Mesendoderm (in vitro differentiated cells): ENCODE measurements around the gene FAM210A.

Source experiments
- DNase-seq: peaks from one replicate; pipeline ENCODE4 v3.0.0; 2013
- H2AK5ac ChIP-seq: 2 replicates; pipeline ENCODE4 v1.6.1; 2013; ENCODE audit warnings: low read length, inconsistent platforms
- H2BK120ac ChIP-seq: 2 replicates; pipeline ENCODE4 v1.6.1; 2013; ENCODE audit warnings: low read depth, mild to moderate bottlenecking, low read length, moderate library complexity, mixed read lengths
- H2BK15ac ChIP-seq: replicated peaks from 2 replicates; pipeline ENCODE4 v1.6.1; 2013; ENCODE audit warnings: low read depth, mild to moderate bottlenecking, moderate library complexity
- H2BK5ac ChIP-seq: 2 replicates; pipeline ENCODE4 v1.6.1; 2013; ENCODE audit warnings: low read length, inconsistent platforms
- H3K18ac ChIP-seq: 2 replicates; pipeline ENCODE4 v1.6.1; 2013; ENCODE audit warnings: mild to moderate bottlenecking, low read length, mixed read lengths
- H3K23ac ChIP-seq: one replicate; pipeline ENCODE4 v1.6.1; 2013; ENCODE audit warnings: low read length
- H3K27ac ChIP-seq: 2 replicates; pipeline ENCODE4 v1.5.1; 2013; ENCODE audit warnings: low read depth, mild to moderate bottlenecking, inconsistent platforms, low read length, moderate library complexity
- H3K27me3 ChIP-seq: 2 replicates; pipeline ENCODE4 v1.6.1; 2013; ENCODE audit warnings: low read length, control low read depth, mild to moderate bottlenecking, inconsistent platforms; ENCODE audit not compliant: insufficient read depth, poor library complexity
- H3K36me3 ChIP-seq: 2 replicates; pipeline ENCODE4 v1.6.1; 2013; ENCODE audit warnings: low read length, inconsistent platforms; ENCODE audit not compliant: control insufficient read depth, insufficient read depth
- H3K4ac ChIP-seq: one replicate; pipeline ENCODE4 v1.6.1; 2013; ENCODE audit warnings: low read depth, mild to moderate bottlenecking, low read length, moderate library complexity
- H3K4me1 ChIP-seq: 2 replicates; pipeline ENCODE4 v1.6.1; 2013; ENCODE audit warnings: low read depth, low read length, inconsistent platforms; ENCODE audit not compliant: control insufficient read depth
- H3K4me2 ChIP-seq: 2 replicates; pipeline ENCODE4 v1.6.1; 2013; ENCODE audit warnings: low read length
- H3K4me3 ChIP-seq: 2 replicates; pipeline ENCODE4 v1.5.1; 2013; ENCODE audit warnings: mild to moderate bottlenecking, low read length
- H3K56ac ChIP-seq: one replicate; pipeline ENCODE4 v1.6.1; 2013; ENCODE audit warnings: low read length
- H3K79me1 ChIP-seq: 2 replicates; pipeline ENCODE4 v1.6.1; 2013; ENCODE audit warnings: low read length, inconsistent platforms
- H3K79me2 ChIP-seq: 2 replicates; pipeline ENCODE4 v1.6.1; 2013; ENCODE audit warnings: mild to moderate bottlenecking, low read length; ENCODE audit not compliant: control insufficient read depth, insufficient read depth
- H3K9ac ChIP-seq: 2 replicates; pipeline ENCODE4 v1.6.1; 2013; ENCODE audit warnings: low read length, inconsistent platforms
- H4K5ac ChIP-seq: one replicate; pipeline ENCODE4 v1.6.1; 2013; ENCODE audit warnings: low read length
- H4K8ac ChIP-seq: one replicate; pipeline ENCODE4 v1.6.1; 2013; ENCODE audit warnings: low read depth, mild to moderate bottlenecking, control low read depth, low read length, moderate library complexity
- WGBS: extraction: QIAGEN DNeasy Blood & Tissue Kit; methylation state at CpG from one replicate; pipeline ENCODE4 v1.1.7; 2013; ENCODE audit warnings: low lambda C conversion rate, missing lambda C conversion rate; ENCODE audit not compliant: insufficient coverage; ENCODE audit errors: extremely low coverage; 5-methylcytosine and 5-hydroxymethylcytosine counted together

Gene FAM210A

DNA sequence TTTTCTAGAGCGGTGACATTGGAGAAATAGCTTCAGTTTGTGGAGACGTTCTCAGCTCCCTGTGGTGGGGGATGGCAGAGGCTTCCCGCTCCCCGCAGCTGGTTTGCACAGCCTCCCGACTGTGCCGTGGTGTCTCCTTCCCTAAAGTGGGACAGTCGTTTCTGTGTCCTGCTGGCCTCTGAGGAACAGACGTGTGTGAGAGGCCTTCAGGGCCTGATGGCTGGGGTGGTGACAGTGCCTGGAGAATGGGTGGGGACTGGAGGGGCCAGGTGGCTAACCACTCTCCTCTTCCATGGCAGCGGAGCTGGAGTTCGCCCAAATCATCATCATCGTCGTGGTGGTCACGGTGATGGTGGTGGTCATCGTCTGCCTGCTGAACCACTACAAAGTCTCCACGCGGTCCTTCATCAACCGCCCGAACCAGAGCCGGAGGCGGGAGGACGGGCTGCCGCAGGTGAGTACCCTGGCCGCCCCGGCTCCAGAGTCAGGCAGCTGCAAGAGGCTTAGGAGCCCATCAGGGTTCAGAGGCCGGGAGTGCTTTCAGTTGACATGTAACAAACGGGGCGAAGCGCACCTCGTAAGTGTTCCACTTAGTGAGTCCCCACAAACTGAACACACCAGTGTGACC lies 105.4 kb downstream of the FAM210A start:
- H4K8ac ChIP-seq, result no peak overlapping the region
- H3K4me2 ChIP-seq, result no peak overlapping the region
- no peaks in the 10 kb centered on the region for H3K79me1 ChIP-seq
- H3K79me2 ChIP-seq, result no peaks in the 10 kb centered on the region
- H3K27ac ChIP-seq, result no peak overlapping the region
- no peaks in the 10 kb centered on the region for H3K27me3 ChIP-seq
- H2BK15ac ChIP-seq, result no peak overlapping the region
- H3K18ac ChIP-seq, result no peak overlapping the region
- no peak overlapping the region for H4K5ac ChIP-seq
- H3K9ac ChIP-seq, result no peak overlapping the region
- H2BK5ac ChIP-seq, result no peak overlapping the region
- no peak overlapping the region for H3K23ac ChIP-seq
- DNase-seq, result no peak
- H2AK5ac ChIP-seq, result no peak overlapping the region
- no peaks in the 10 kb centered on the region for H3K36me3 ChIP-seq
- no peak overlapping the region for H2BK120ac ChIP-seq
- H3K4me3 ChIP-seq, result no peak overlapping the region
- WGBS, result no CpG with 5 or more reads among the region's 29 CpGs
- no peak overlapping the region for H3K56ac ChIP-seq
- H3K4me1 ChIP-seq, result no peaks in the 10 kb centered on the region
- no peak overlapping the region for H3K4ac ChIP-seq

DNA sequence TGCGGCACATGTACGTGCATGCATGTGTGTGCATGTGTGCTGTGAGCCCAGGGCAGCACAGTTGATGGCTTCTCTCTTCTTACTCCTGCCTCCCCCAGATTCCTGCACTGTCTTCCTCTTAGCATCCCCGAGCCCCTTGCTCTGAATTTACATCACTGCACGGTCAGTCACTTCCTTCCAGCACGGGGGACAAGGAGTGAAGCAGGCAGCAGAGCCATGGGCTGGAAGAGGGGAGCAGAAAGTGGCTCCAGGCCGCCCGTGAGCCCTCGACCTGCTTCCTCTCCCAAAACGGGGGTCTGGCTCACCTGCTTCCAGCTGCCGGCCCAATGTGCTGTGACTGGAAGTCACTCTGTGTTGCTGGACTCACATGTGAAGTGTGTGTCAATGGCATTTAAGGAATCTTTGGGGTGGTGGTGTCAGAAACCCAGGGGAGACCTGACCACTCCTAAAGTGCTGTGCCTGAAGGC lies 106.1 kb downstream of the FAM210A start:
- H2BK15ac ChIP-seq, result no peak overlapping the region
- no peaks in the 10 kb centered on the region for H3K79me2 ChIP-seq
- H3K18ac ChIP-seq, result no peak overlapping the region
- H3K4me3 ChIP-seq, result no peak overlapping the region
- no peaks in the 10 kb centered on the region for H3K27me3 ChIP-seq
- H3K79me1 ChIP-seq, result no peaks in the 10 kb centered on the region
- H3K4ac ChIP-seq, result no peak overlapping the region
- H2BK120ac ChIP-seq, result no peak overlapping the region
- H3K36me3 ChIP-seq, result no peaks in the 10 kb centered on the region
- H4K5ac ChIP-seq, result no peak overlapping the region
- H2AK5ac ChIP-seq, result no peak overlapping the region
- no peak overlapping the region for H3K4me2 ChIP-seq
- WGBS, result no CpG with 5 or more reads among the region's 10 CpGs
- H3K23ac ChIP-seq, result no peak overlapping the region
- DNase-seq, result peak; percentile 21
- no peak overlapping the region for H4K8ac ChIP-seq
- H2BK5ac ChIP-seq, result no peak overlapping the region
- H3K56ac ChIP-seq, result no peak overlapping the region
- H3K27ac ChIP-seq, result no peak overlapping the region
- no peaks in the 10 kb centered on the region for H3K4me1 ChIP-seq
- H3K9ac ChIP-seq, result no peak overlapping the region

DNA sequence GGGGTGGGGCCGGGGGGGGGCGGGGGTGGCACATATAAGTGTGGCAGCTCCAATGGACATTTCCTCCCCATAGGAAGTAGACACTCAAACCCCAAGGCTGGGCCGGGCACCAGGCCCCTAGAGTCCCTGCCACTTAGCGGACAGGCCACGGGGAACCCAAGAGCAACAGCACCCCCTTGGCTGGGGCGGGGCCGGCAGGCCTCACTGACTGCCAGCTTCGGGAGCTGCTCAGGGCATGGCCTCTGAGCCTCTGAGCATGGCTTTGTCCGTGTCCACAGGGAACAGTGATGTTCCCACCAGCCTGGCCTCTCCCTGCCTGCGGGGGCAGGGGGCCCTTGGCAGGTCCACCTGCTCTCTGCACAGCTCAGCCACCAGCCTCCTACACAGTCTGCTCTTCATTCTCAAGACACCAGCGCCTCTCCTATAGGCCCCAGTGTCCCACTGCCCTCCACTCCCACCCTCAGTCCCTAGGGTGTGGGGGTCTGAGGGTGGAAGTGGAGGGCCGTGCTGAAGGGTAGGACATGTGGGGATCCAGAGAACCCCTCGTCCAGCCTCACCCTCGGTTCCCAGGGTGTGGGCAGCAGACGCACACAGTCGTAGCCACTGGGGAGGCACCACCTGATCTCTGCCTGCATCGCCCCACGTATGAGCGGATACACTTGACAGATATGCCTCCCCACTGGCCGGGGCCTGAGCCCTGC lies 106.7 kb downstream of the FAM210A start:
- DNase-seq, result no peak
- WGBS, result no CpG with 5 or more reads among the region's 20 CpGs
- no peak overlapping the region for H2BK15ac ChIP-seq

DNA sequence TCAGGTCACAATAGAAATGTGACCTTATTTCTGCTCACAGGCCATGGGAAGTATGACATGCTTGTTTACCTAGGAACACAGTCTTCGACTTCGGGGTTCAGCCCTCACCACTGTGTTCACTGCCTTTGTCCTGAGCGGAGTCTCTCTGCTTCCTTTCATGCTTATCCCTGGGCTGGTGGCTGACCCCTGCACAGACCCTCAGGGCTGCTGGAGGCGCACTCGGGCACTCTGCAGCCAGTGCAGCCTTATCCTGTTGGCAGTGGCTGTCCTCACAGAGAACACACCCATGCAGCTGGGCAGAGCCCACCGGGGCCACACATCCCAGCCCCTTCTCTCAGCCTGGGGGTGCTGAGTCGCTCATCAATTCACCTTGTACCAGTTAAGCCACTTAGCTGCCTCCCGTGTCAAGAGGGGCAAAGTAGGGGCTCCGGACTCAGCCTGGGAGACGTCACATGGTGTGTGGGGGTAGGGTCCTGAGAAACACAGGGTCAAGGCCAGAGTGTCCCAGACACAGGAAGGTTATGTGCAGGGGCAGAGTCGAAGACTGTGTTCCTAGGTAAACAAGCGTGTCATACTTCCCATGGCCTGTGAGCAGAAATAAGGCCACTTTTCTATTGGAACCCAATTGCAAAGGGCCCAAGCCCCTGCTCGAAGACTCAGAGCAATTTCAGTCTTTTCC lies 107.5 kb downstream of the FAM210A start:
- Histone ChIP-seq H3K27me3 (no peaks in the 10 kb centered on the region), H3K4me1 (no peaks in the 10 kb centered on the region), H3K4me2 (no peak overlapping the region), H2BK15ac (no peak overlapping the region), H2BK120ac (no peak overlapping the region), H3K9ac (no peak overlapping the region), H3K27ac (no peak overlapping the region), H3K56ac (no peak overlapping the region), H3K4me3 (no peak overlapping the region), H4K8ac (no peak overlapping the region), H3K79me2 (no peaks in the 10 kb centered on the region), H3K23ac (no peak overlapping the region), H2AK5ac (no peak overlapping the region), H3K36me3 (no peaks in the 10 kb centered on the region), H3K79me1 (no peaks in the 10 kb centered on the region), H3K18ac (no peak overlapping the region), H4K5ac (no peak overlapping the region), H3K4ac (no peak overlapping the region), H2BK5ac (no peak overlapping the region)
- DNase-seq, result no peak
- no CpG with 5 or more reads among the region's 13 CpGs for WGBS

More for the DNA sequence above, 106.7 kb downstream of the FAM210A start:
- Histone ChIP-seq H2AK5ac (no peak overlapping the region), H2BK5ac (no peak overlapping the region), H3K79me1 (no peaks in the 10 kb centered on the region), H3K36me3 (no peaks in the 10 kb centered on the region), H3K4ac (no peak overlapping the region), H4K5ac (no peak overlapping the region), H3K18ac (no peak overlapping the region), H3K4me3 (no peak overlapping the region), H3K9ac (no peak overlapping the region), H3K4me2 (no peak overlapping the region), H3K79me2 (no peaks in the 10 kb centered on the region), H3K23ac (no peak overlapping the region), H2BK120ac (no peak overlapping the region), H3K4me1 (no peaks in the 10 kb centered on the region), H3K56ac (no peak overlapping the region), H4K8ac (no peak overlapping the region), H3K27me3 (no peaks in the 10 kb centered on the region), H3K27ac (no peak overlapping the region)

DNA sequence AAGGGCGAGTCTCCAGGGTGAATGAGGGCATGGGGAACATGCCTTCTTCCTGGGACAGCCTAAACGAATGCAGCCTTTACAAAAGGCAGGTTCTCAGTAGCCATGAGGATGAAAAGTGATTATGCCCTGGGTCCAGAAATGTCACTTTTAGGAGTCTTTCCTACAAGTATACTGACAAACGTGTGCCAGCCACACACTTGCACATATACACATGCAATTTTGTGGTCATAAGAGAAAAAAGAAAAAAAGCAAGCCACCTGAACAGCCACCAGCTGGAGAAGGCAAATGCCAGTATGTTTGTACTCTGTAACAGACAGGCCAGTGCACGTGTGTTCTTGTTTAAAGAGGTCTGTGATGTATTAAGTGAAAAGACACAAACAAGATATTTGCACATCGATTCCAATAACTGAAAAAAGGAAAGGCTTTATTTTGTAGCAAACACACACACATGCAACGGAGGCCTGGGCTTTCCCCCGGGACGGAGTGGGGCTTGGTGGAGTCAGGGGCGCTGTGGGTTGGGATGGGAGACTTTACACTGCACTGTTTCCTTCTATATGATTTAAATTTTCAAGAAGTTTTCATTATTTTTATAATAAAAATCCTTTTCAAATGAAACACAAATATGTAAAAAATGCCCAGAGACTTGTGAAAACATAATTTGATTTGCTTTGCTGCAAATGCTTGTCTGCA lies 108.4 kb downstream of the FAM210A start:
- no peaks in the 10 kb centered on the region for H3K79me2 ChIP-seq
- no peak for DNase-seq

More for the DNA sequence above, 108.4 kb downstream of the FAM210A start:
- H3K27me3 ChIP-seq, result no peaks in the 10 kb centered on the region
- H3K4me2 ChIP-seq, result no peak overlapping the region
- H3K18ac ChIP-seq, result no peak overlapping the region
- H4K5ac ChIP-seq, result no peak overlapping the region
- no peak overlapping the region for H3K56ac ChIP-seq
- H2AK5ac ChIP-seq, result no peak overlapping the region
- no peaks in the 10 kb centered on the region for H3K4me1 ChIP-seq
- WGBS, result no CpG with 5 or more reads among the region's 9 CpGs
- no peak overlapping the region for H2BK15ac ChIP-seq
- H3K9ac ChIP-seq, result no peak overlapping the region
- H3K27ac ChIP-seq, result no peak overlapping the region
- no peak overlapping the region for H3K4ac ChIP-seq
- H3K36me3 ChIP-seq, result no peaks in the 10 kb centered on the region
- H2BK120ac ChIP-seq, result no peak overlapping the region
- H3K79me1 ChIP-seq, result no peaks in the 10 kb centered on the region
- H3K23ac ChIP-seq, result no peak overlapping the region
- no peak overlapping the region for H2BK5ac ChIP-seq
- no peak overlapping the region for H4K8ac ChIP-seq
- no peak overlapping the region for H3K4me3 ChIP-seq
